Measurements from ENCODE around the gene NRF1.
"Not testable (repeated sequence)": the region's sequence is repeated elsewhere in the genome, so short reads cannot be mapped to it uniquely, and the experiment has no call there.

The NRF1 gene

DNA sequence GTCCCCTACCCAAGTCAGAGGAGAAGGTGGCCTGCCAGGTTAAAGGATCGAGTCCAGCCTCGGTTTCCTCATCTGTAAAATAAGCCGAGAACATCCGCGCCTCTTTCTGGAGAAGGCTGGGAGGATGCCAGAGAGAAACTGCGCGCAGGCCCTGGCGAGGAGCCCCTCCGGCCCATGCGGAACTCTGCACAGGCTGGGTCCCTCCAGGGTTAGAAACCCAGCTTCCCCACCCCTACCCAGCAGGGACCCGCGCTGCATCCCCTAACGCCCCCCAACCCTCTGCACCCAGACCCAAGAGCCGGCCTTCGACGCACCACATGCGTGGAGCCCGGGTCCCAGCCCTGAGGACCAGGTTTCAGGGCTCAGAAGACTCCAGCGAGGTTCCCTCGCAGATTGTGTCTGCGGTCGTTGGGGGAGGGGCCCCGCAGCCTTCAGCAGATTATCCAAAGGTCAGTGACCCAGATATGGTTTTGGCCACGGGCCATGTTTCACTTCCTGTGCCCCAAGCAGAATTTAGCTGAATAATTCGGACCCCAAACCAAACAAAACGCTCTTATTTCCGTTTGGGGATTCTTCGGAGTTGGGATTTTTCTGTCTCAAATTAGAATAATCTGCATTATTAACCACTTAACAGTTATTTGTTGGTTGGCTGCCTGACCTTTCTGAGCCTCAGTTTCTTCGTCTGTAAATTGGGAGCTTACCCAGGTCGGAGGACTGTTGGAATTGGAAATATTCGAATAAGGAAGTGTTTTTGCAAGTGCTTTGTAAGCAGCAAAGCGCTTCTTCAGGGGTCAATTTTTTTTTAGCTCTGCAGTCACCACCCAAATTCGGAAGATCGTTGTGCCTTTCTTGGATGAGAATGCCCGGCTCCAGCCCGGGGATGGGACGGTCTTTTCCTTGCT, 173.5 kb downstream of the NRF1 start:
- no peak for DNase-seq

- no peak for DNase-seq
Observed at GRCh38 chr7:129785685-129786514, 174.4 kb downstream of the NRF1 start.

- no peak for DNase-seq
Observed at GRCh38 chr7:129786825-129787563, 175.5 kb downstream of the NRF1 start.

DNA sequence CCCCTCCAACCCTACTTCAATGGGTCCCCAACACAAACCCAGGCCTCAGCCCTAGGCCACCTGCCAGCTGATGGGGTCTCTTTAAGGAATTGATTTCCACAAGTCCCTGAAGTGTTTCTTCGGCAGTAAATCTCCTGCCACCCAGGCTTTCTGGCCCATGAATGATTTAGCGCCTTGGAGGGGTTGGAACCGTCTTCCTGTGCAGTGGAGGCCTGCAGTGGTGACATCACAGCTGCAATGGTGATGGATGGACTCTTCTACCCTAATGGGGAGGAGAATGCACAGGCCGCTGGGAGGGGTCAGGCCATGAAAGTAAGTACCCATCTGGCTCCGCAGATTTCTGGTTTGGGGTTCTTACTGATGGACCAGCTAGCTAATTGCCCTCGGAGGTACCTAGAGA, 177.5 kb downstream of the NRF1 start:
- DNase-seq = no peak

DNA sequence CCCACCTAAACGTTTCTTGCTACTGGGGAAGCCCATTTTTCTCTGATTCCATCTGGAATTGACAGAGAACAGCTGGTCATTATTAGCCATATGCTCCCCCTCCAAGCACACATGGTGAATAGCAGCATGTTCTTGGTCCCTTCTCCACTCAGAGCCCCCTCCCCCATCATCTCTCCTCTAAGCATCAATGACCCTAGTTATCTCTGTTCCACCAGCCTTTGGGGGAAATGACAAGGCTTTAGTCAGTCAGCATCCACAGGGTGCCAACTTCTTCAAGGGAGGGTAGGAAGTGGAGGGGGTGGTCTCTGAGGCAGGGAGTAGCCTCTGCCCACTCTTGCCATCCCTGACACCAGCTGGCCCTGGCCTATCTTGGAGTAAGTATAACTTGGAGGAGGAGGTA, 178.1 kb downstream of the NRF1 start:
- no peak for DNase-seq

DNA sequence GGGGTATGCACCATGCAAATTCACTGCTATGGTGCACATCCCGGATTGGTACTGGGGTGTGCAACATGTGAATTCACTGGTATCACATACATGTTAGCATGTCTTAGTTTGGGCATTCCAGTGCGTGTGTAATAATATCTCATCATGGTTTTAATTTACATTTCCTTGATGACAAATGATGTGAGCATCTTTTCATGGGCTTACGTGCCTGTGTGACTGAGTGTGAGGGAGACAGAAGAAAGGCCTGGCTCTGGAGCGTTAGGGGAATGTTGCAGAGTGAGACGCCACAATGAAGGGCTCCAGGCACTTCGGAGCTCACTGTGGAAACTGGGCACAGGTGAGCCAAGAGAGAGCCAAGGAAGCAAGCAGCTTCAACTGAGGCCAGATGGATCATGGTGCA, 178.6 kb downstream of the NRF1 start:
- no peak for DNase-seq

- DNase-seq = no peak
Observed at GRCh38 chr7:129792721-129793120, 181.2 kb downstream of the NRF1 start.

GRCh38 chr7:129793506-129794310, 182.2 kb downstream of the NRF1 start:
- DNase-seq = no peak

- not testable (repeated sequence) for DNase-seq
Observed at GRCh38 chr7:129794461-129794860, 182.9 kb downstream of the NRF1 start.

- no peak for DNase-seq
Observed at GRCh38 chr7:129796186-129796775, 184.8 kb downstream of the NRF1 start.

GRCh38 chr7:129797214-129797789, 185.8 kb downstream of the NRF1 start:
- DNase-seq = no peak

DNA sequence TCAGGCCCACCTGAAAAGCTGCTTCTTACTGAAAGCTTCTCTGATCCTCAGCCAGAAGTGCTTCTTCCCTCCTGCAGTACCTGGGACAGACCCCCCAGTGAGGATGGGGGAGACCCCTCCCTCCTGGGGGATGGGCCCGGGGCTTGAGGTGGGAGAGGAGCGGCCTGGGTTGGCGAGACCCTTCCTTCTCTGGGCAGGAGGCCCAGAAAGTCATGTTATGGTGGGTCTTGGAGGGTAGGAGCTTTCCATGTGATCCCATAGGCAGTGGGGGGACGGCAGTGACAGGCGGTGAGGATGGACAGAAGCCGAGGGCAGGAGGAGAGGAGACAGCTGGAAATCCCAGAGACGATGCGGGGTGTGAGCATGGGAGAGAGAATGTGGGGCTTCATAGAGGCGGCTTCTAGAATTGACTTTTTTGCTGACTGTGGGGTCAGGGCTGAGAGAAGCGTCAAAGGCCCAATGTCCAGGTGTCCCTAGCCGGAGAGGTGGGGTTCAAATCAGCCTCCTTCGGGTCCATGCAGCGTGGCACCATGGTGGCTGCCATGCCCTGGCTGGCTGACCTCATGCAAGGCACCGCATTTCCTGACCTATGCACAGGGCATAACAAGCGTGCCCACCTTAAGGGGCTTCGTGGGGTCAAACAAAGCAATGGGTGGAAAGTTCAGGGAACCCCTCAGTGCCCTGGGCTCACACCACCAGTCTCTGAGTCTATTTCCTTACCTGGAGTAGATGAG, 187.3 kb downstream of the NRF1 start:
- DNase-seq = no peak

- no peak for DNase-seq
Observed at GRCh38 chr7:129799350-129799955, 187.9 kb downstream of the NRF1 start.

DNA sequence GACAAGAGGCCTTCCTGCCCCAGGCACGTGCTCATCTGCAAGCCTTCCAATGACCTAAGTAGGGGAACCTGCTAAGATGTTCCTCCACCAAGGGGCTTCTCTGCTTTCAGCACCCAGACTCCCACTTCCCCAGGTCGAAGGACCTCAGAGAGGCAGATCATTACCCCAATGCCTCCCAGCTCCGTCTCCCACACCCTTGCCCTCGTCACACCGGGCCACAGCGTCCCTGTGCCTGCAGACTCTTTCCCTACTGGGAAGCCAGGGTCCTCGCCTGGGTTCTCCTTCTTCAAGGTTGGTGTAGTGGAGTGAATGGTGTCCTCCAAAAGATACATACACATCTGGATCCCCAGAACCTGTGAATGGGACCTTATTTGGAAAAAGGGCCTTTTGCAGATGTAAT, 189.4 kb downstream of the NRF1 start:
- DNase-seq = no peak

DNA sequence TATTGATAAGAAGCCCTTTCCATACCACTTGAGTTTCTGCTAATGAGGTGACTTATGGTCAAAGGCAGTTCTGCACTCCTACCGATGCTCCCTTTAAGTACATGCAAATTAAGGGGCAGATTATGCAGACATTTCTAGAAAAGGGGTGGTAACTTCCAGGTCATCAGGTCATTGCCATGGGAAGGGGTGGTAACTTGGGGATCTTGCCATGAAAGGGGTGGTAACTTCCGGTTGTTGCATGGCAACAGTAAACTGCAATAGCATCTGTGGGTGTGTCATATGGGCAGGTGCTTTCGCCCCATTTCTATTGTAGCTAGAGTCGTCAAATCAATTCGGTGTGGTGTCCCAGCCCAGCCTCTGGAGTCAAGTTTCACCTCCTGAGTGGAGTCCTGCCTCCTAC, 190.4 kb downstream of the NRF1 start:
- no peak for DNase-seq

- no peak for DNase-seq
Observed at GRCh38 chr7:129803546-129804081, 192.1 kb downstream of the NRF1 start.

GRCh38 chr7:129804111-129804889, 192.8 kb downstream of the NRF1 start:
- no peak for DNase-seq

DNA sequence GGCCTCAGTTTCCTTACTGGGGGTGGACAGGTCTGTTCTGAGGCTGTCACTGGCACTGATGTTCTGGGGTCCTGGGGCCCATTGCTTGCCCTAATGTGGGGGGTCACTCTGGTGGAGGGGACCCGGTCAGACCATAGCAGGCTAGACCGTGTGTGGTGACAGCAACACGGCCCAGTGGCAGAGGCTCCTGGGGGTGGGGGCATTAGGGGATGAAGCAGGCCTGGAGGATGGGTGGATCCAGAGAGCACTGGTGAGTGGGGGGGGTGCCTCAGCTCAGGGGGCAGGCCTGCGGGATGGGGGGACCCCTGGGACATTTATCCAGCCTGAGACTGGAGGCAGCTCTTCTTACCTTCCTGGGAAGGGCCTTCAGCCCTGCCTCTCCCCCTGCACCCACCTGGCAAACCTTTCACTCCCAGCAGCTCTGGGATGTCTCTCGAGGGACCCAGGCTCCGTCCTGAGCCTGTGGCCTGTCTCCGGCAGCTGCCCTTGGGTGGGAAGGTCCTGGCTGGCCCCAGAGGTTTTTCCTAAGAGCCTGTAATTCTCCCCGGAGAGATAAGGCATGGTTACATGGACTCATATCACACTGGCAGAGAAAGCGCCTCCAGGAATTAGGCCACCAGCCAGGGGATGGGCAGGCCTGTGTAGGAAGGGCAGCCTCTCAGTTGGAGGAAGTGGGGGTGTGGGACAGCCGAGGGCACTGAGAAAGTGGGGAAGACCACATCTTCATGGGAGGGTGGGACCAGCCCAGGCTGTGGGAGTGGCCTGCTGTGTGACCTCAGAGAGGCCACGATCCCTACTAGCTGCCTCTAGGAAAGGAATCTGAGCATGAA, 193.6 kb downstream of the NRF1 start:
- DNase-seq = no peak
